Calu3 (cell line): ENCODE results near the gene RPH3AL. TPM values are rescaled to one million over a fixed set of nuclear protein-coding genes. Genes with fewer than 3 reads are reported as not detected.

Experiments
- BruUV-seq: library from RNA; stranded (reverse); fragments of 400-500 nt; replicated peaks from 2 replicates; lab custom pipeline; 2021; lab: Mats Ljungman, UMichigan
- CTCF ChIA-PET: fragments of 300-600 bp; sonication (Branson Sonifier 250); formaldehyde crosslinking; loops from one replicate; lab custom pipeline; 2022; ENCODE audit warnings: antibody characterized with exemption; lab: Charles Lee
- DNase-seq: peaks from one replicate; pipeline ENCODE4 v3.0.0; 2022
- H3K27ac Mint-ChIP-seq: one replicate; pipeline ENCODE4 v1.8.0; 2022; ENCODE audit warnings: mixed read lengths; ENCODE audit not compliant: unreplicated experiment
- H3K27me3 Mint-ChIP-seq: one replicate; pipeline ENCODE4 v1.8.0; 2022; ENCODE audit warnings: mixed read lengths; ENCODE audit not compliant: unreplicated experiment
- H3K36me3 Mint-ChIP-seq: one replicate; pipeline ENCODE4 v1.8.0; 2022; ENCODE audit warnings: mild to moderate bottlenecking, moderate library complexity, mixed read lengths; ENCODE audit not compliant: insufficient read depth, unreplicated experiment
- H3K4me1 Mint-ChIP-seq: one replicate; pipeline ENCODE4 v1.8.0; 2022; ENCODE audit warnings: mild to moderate bottlenecking, low read depth, mixed read lengths; ENCODE audit not compliant: unreplicated experiment
- H3K4me3 Mint-ChIP-seq: one replicate; pipeline ENCODE4 v1.8.0; 2022; ENCODE audit warnings: mild to moderate bottlenecking, low read depth, moderate library complexity, mixed read lengths; ENCODE audit not compliant: unreplicated experiment
- H3K9me3 Mint-ChIP-seq: one replicate; pipeline ENCODE4 v1.8.0; 2022; ENCODE audit warnings: low read depth, mixed read lengths; ENCODE audit not compliant: unreplicated experiment
- intact Hi-C: fragments of 100-400 bp; cut with micrococcal nuclease; formaldehyde crosslinking; loops from one replicate; pipeline ENCODE4 v1.10.0; 2022; ENCODE audit not compliant: unreplicated experiment
- total RNA-seq: library from RNA; stranded (reverse); gene quantifications from 2 replicates; pipeline ENCODE4 v1.2.3, GENCODE V29; 2022
- TF ChIP-seq, protein P1 (sequence below): fragments of 200-600 bp; IDR thresholded peaks from one replicate; pipeline ENCODE4 v1.8.0; 2022; ENCODE audit warnings: antibody characterized with exemption; ENCODE audit not compliant: unreplicated experiment

The RPH3AL gene
- total RNA-seq, 1 experiment from 2014 or later = 14.1 TPM

DNA sequence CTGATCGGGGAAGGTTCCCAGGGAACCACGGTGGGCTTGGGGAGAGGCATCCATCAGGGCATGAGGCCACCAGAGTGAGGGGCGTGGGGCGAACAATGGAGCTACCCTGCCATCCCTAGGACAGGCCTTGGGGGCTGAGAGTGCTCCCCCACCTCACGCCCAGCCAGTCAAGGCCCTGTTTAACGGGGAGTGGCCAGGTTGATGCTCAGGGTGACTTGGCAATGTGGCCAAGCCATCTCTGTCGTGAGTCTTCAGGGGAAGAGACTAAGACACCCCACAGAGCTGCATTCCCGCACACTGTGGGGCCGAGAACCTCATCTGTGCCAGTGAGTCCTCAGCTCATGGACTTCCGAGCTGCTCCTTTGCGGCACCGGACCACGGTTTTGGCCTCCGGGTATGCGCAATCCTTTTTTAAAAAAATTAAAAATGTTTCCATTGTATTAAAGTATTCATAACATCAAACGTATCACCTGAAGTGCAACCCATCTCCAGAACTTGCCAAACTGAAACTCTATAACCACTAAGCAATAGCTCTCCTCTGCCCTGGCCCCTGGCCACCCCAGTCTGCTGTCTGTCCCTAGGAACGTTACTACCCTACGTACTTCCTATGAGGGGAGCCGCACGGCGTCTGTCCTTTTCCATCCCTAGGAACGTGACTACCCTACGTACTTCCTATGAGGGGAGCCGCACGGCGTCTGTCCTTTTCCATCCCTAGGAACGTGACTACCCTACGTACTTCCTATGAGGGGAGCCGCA lies 99.3 kb downstream of the RPH3AL start:
- Mint-ChIP-seq H3K4me3 (no peak overlapping the region), H3K27me3 (no peaks in the 10 kb centered on the region), H3K36me3 (peaks cover 3% of the 10 kb centered on the region), H3K9me3 (no peaks in the 10 kb centered on the region), H3K4me1 (no peaks in the 10 kb centered on the region), H3K27ac (no peak overlapping the region)
- intact Hi-C loops = no loop called here
- TF ChIP-seq, protein P1, sequence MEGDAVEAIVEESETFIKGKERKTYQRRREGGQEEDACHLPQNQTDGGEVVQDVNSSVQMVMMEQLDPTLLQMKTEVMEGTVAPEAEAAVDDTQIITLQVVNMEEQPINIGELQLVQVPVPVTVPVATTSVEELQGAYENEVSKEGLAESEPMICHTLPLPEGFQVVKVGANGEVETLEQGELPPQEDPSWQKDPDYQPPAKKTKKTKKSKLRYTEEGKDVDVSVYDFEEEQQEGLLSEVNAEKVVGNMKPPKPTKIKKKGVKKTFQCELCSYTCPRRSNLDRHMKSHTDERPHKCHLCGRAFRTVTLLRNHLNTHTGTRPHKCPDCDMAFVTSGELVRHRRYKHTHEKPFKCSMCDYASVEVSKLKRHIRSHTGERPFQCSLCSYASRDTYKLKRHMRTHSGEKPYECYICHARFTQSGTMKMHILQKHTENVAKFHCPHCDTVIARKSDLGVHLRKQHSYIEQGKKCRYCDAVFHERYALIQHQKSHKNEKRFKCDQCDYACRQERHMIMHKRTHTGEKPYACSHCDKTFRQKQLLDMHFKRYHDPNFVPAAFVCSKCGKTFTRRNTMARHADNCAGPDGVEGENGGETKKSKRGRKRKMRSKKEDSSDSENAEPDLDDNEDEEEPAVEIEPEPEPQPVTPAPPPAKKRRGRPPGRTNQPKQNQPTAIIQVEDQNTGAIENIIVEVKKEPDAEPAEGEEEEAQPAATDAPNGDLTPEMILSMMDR = no peak
- CTCF ChIA-PET = no interaction called here
- BruUV-seq = no TSS peak
- no peak for DNase-seq

DNA sequence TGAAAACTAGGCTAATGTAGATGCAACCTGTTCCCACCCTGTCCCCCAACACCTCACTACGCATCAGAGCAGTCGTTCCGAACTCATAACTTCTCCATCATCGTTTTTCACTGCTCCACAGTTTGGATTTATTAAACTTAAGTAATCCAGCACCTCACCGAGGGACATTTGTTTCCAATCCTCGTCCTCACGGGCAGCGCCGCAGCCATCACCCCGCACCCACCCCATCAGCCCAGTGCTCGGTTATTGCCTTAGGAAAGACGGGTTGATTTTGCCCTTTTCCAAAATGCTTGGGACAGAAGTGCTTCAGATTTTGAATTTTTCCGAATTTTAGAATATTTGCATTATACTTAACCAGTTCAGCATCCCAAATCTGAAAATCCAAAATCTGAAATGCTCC lies 100.2 kb downstream of the RPH3AL start:
- Mint-ChIP-seq H3K4me3 (no peak overlapping the region), H3K4me1 (no peaks in the 10 kb centered on the region), H3K27me3 (no peaks in the 10 kb centered on the region), H3K9me3 (no peaks in the 10 kb centered on the region), H3K27ac (no peak overlapping the region), H3K36me3 (no peaks in the 10 kb centered on the region)
- intact Hi-C loops = no loop called here
- TF ChIP-seq, protein P1 = no peak
- DNase-seq = no peak
- BruUV-seq = no TSS peak
- CTCF ChIA-PET = no interaction called here

DNA sequence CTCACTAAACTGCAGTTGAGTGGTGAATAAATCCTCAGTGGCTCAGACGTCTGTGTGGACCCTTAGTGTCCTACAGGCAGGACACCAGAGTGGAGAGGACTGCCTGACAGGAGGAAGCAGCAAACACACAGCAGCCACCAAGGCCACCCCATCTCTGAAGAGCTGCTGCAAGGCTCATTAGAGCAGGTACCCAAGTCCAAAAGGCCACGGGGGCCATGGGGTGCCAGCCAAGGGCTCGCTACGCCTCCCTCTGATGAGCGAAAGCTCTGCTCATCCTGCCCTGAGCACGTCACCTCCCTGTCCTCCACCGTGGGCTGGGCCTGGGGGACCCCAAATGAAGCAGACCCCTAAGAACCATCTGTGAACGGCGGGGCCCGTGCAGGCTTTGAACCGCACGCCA lies 101.1 kb downstream of the RPH3AL start:
- no peaks in the 10 kb centered on the region for H3K36me3 Mint-ChIP-seq
- DNase-seq = no peak
- H3K27ac Mint-ChIP-seq = no peak overlapping the region
- H3K4me1 Mint-ChIP-seq = no peaks in the 10 kb centered on the region
- CTCF ChIA-PET = no interaction called here
- H3K27me3 Mint-ChIP-seq = no peaks in the 10 kb centered on the region
- intact Hi-C loops = no loop called here
- no peak overlapping the region for H3K4me3 Mint-ChIP-seq
- no peaks in the 10 kb centered on the region for H3K9me3 Mint-ChIP-seq
- TF ChIP-seq, protein P1 = no peak
- no TSS peak for BruUV-seq

DNA sequence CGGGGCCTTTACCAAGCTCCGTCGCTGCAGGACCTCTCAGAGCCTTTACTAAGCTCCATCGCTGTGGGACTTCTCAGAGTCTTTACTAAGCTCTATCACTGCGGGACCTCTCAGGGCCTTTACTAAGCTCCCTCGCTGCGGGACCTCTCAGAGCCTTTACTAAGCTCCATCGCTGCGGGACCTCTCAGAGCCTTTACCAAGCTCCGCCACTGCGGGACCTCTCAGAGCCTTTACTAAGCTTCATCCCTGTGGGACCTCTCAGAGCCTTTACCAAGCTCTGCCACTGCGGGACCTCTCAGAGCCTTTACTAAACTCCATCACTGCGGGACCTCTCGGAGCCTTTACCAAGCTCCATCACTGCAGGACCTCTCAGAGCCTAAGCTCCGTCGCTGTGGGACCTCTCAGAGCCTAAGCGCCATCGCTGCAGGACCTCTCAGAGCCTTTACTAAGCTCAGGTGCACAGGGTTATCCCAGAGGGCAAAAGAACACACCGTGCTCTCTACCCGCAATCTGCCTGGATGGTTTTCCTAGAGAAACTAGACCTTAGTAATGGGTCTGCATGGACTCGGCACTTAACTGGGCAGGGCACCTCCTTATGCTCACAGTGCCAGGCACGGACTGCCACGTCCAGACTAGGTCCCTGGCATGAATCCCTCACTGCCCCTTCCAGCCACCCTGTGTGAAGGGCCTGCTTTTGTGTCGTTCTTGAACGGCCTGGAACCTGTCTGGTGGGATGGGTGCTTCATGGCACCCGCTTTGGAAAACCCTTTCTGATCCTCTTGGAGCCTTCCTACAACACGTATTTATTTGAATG lies 101.9 kb downstream of the RPH3AL start:
- Mint-ChIP-seq H3K27ac (no peak overlapping the region), H3K4me1 (no peaks in the 10 kb centered on the region), H3K36me3 (no peaks in the 10 kb centered on the region), H3K9me3 (no peaks in the 10 kb centered on the region), H3K27me3 (no peaks in the 10 kb centered on the region), H3K4me3 (no peak overlapping the region)
- TF ChIP-seq, protein P1 = no peak
- BruUV-seq = no TSS peak
- CTCF ChIA-PET = interaction anchor here (0.7 kb wide), 1 partner anchor 12 kb away, joined by 4 read pairs; no protein-coding TSS in a partner anchor
- intact Hi-C loops = no loop called here
- DNase-seq = no peak
